Esophagus squamous epithelium (tissue), 4 donors: Measurements from ENCODE around the gene MOB3B.

Experiments
- POLR2A ChIP-seq, 4 donors: fragments of 450-650 bp; IDR thresholded peaks; one replicate each; pipeline ENCODE4 v1.6.1; 2017; ENCODE audit warnings: antibody characterized with exemption in 4 of 4, mild to moderate bottlenecking in 4 of 4, moderate library complexity in 3 of 4
- TF ChIP-seq, protein P1 (sequence below), 6 experiments: fragments of 450-650 bp in 4 of 6; fragments of 200-600 bp in 2 of 6; sonication (generic) in 2 of 6; IDR thresholded peaks; one replicate each; pipeline ENCODE4 v1.5.1; 2016 to 2019; ENCODE audit warnings: antibody characterized with exemption in 6 of 6, mild to moderate bottlenecking in 4 of 6, moderate library complexity in 4 of 6

DNA sequence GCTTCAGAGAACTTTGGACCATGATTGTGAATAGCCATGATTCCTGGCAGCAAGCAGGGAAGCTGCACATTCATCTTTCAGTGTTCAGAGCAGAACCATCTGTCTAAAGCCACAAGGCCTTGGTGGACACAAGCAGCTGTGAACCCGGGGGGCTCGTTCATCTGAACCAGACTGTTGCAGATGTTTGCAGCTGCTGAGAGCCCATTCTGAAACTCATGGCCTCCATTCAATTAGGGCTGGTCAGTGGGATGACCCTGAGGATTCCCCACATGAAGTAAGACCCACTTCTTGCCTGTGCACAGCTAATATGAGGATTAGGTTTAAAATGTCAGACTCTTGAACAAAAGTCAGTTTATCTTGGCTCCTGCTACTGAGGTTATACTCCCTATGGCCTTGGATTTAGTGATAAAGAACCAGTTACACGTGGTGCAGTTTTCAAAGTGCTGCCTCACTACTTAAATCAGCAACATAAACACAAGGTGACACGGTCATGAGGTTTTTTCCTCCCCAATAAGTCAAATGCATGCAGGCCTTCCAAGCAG lies 115.3 kb downstream of the MOB3B start:
- TF ChIP-seq POLR2A (IDR thresholded peaks at IDR 0.05), result no peak
- TF ChIP-seq, protein P1, sequence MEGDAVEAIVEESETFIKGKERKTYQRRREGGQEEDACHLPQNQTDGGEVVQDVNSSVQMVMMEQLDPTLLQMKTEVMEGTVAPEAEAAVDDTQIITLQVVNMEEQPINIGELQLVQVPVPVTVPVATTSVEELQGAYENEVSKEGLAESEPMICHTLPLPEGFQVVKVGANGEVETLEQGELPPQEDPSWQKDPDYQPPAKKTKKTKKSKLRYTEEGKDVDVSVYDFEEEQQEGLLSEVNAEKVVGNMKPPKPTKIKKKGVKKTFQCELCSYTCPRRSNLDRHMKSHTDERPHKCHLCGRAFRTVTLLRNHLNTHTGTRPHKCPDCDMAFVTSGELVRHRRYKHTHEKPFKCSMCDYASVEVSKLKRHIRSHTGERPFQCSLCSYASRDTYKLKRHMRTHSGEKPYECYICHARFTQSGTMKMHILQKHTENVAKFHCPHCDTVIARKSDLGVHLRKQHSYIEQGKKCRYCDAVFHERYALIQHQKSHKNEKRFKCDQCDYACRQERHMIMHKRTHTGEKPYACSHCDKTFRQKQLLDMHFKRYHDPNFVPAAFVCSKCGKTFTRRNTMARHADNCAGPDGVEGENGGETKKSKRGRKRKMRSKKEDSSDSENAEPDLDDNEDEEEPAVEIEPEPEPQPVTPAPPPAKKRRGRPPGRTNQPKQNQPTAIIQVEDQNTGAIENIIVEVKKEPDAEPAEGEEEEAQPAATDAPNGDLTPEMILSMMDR (IDR thresholded peaks at IDR 0.05), result no peak
